T-helper 2 cell treated with Interferon-gamma antibody and Interleukin-4, amounts not matched to agents 100 ng/mL and 5 ng/mL, for 36 hours (primary cell): Measurements from ENCODE around the gene ZBTB14. TPM values are rescaled to one million over a fixed set of nuclear protein-coding genes. Genes with fewer than 3 reads are reported as not detected.

Experiments
- intact Hi-C: fragments of 100-400 bp; cut with micrococcal nuclease; formaldehyde crosslinking; loops from one replicate; pipeline ENCODE4 v1.15.1; 2023
- total RNA-seq: library from RNA; stranded (reverse); gene quantifications from 2 replicates; pipeline ENCODE4 v1.2.3, GENCODE V29; 2022

ZBTB14 gene
- total RNA-seq, 1 donor from 2014 or later, result 22.1 TPM

DNA sequence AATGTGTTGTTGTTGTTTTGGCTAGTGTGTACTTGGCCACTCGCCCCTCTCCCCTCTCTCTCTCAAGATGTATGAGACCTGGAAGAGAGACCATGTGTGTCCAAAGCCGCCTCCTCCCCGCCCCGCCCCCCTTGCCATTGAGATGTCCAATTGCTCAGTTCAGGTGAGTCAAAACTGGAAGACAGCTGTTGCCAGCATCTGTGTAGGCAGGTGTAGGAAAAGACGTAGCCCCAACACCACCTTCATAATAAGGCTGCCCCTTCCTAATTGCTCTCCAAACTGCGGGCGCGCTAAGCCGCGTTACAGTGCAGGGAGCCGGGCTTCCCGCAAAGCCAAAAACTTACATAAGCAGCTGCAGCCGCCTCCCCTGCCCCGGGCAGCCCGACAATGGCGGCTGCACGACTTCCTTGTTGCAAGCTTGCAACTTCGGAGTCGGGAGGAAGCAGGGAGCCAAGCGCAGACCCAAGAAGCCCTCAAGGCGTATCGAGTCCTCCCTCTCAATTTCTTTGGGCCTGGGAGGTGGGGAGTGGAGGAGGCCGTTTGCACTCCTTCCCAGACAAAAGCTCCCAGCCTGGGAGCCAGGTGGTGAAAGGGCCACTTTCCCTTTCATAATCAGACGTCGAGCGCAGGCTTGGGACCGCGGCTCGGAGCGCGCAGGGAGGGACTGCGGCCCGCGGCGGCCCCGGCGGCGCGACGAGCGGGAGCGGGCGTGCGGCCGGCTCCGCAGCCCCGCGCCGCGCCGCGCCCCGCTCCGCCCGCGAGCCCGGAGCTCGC lies 882 bp downstream of the ZBTB14 start:
- intact Hi-C loops, result loop anchor here (2.0 to 10.0 kb wide), 6 partner anchors 163 to 1700 kb away; no protein-coding TSS in a partner anchor

DNA sequence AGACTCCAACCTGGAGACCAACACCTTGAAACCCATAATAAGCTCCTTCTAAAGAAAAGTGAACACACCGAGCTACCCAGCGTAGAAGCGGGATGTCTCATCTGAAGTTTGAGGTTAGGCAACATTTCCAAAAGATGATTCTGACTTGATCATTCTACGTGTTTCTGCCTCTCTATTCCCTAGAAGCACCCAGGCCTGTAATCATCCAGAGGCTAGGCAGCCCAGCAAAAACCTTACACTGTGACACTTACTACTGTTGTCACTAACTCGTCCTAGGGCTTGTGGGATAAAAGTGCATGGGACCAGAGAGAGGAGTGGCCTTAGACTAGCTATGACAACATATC lies 1.4 kb downstream of the ZBTB14 start:
- intact Hi-C loops, result loop anchor here (2.0 to 10.0 kb wide), 4 partner anchors 229 to 1699 kb away; no protein-coding TSS in a partner anchor

GRCh38 chr18:5288517-5288935 lies 7.0 kb downstream of the ZBTB14 start:
- intact Hi-C loops, result no loop called here

DNA sequence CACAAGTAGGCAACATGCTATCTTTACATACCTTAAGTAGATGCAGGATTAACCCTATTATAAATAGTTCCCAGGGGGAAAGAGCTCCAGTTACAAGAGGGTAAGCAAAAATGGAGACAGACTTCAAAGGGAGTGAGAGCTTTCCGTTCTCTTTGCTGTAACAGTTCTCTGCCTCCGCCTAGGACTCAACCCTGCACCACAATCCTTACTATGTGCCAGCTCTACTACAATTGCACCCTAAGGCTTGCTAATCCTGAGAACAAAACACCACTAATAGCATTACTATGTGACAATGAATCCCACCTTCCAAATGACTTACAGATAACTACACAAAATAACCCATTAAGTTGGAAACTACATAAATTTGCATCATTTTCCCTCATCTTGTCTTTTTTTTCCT lies 7.7 kb downstream of the ZBTB14 start:
- intact Hi-C loops, result no loop called here

DNA sequence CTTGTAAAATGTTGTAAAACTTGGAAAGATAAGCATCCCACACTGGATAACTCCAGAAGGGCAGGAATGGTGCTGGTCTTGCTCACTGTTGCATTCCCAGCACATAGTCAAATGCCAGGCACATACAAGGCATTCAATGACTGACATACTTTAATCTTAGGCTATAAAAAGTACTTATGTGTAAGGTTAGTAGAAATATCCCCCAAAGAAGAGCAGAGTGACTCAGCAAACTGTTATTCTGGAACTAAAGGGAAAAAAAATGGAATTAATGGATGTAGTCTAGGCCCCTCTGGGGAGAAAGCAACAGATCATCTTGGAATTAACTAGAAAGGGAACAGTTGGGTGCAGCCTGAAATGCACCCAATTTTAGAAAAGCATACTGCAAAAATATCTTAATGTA lies 9.0 kb downstream of the ZBTB14 start:
- intact Hi-C loops, result no loop called here

- intact Hi-C loops, result no loop called here
Measured at GRCh38 chr18:5285326-5285725, 10.2 kb downstream of the ZBTB14 start.

DNA sequence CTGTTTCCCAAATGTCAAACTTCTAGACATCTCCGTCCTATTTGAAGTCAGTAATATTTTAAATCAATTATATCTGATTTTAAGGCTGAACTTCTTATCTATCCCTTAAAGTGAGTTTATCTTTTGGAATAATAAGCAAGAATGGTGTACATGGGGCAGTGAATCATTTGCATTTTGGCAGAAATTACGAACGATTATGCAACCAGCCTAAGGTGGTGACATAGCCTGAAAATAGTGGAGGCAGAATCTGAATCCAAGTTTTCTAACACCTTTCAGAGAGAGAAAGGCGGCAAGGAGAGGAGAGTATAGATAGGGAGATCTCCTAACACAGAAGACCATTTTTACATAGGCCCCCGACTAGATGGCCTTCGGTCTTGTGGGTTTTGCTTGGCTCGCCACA lies 10.7 kb downstream of the ZBTB14 start:
- intact Hi-C loops, result no loop called here

GRCh38 chr18:5282770-5283169 lies 12.8 kb downstream of the ZBTB14 start:
- intact Hi-C loops, result no loop called here

GRCh38 chr18:5276947-5277346 lies 18.6 kb downstream of the ZBTB14 start:
- intact Hi-C loops, result no loop called here

DNA sequence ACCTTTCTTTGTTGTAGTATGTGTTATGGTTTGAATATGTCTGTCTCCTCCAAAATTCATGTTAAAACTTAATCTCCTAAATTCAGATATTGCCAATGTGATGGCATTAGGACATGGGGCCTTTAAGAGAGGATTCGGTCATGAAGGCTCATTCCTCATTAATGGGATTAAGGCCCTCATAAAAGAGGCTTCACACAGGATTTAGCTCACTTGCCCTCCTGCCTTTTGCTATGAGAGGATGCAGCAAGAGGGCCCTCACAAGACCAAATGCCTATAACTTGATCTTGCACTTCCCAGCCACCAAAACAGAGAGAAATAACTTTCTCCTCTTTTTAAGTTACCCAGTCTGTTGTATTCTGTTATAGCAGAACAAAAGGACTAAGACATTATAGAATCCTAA lies 19.7 kb downstream of the ZBTB14 start:
- intact Hi-C loops, result no loop called here

DNA sequence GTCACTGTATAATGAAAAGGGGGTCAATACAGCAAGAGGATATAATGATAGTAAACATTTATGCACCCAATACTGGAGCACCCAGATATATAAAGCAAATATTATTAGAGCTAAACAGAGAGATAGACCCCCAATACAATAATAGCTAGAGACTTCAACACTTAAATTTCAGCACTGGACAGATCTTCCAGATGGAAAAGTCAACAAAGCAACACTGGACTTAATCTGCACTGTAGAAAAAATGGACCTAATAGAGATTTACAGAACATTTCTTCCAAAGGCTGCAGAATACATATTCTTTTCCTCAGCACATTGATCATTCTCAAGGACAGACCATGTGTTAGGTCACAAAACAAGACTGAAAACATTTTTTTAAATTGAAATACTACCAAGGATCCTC lies 26.7 kb downstream of the ZBTB14 start:
- intact Hi-C loops, result no loop called here

DNA sequence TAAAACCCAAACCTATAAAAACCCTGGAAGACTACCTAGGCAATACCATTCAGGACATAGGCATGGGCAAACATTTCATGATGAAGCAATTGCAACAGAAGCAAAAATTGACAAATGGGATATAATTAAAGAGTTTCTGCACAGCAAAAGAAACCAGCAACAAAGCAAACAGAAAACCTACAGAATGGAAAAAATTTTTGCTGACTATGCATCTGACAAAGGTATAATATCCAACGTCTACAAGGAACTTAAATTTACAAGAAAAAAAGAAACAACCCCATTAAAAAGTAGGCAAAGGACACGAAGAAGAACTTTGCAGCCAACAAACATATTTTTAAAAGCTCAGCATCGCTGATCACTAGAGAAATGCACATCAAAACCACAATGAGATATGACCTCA lies 28.8 kb downstream of the ZBTB14 start:
- intact Hi-C loops, result no loop called here

GRCh38 chr18:5253910-5254309 lies 41.6 kb downstream of the ZBTB14 start:
- intact Hi-C loops, result no loop called here

- intact Hi-C loops, result no loop called here
Measured at GRCh38 chr18:5251117-5251516, 44.4 kb downstream of the ZBTB14 start.

GRCh38 chr18:5250603-5251002 lies 44.9 kb downstream of the ZBTB14 start:
- intact Hi-C loops, result no loop called here

DNA sequence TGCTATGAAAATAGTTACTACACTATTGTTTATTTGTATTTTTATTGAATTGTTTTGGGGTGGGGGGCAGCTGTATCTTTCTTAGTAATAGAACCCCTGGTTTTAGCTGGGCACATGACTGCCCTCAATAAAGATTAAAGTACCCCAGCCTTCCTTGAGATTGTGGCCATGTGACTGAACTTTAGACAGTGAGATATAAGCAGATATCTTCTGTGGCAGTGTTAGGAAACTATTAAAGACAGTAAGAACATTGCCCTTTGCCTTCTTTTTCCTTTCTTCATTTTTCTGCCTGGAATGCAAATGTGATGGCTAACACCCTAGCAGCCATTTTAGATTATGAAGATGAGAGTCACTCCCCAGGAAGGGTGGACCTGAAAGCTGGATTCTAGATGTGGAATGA lies 50.6 kb downstream of the ZBTB14 start:
- intact Hi-C loops, result no loop called here

DNA sequence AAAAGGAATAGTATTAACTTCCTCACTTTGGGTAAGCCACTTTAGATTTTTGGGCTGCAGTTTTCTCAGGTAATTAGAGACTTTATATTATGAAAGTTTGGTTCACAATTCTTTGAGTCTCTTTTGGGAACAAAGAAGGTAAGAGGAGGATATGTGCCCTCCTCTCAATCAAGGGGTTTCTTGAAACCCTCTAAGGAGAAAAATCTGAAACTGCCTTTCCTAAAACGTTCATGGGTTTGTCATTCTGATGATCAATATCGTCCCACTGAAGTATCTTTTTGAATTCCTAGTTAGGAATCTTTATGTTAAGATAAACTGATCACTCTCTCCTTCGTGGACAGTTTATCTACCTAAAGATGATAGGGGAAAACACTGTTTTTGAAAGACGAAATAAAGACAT lies 56.1 kb downstream of the ZBTB14 start:
- intact Hi-C loops, result loop anchor here (5.0 kb wide), 1 partner anchor 1977 kb away; the partner anchor contains the start of gene MYL12B

Other genes starting within 250 kb of the ZBTB14 start
- gene AKAIN1, start 98.5 kb downstream of the ZBTB14 start, total RNA-seq, result not detected in 2 replicates
- gene EPB41L3, start 248.3 kb upstream of the ZBTB14 start, total RNA-seq, result 1.6 and 1.8 TPM in 2 replicates